ENCODE measurements around the gene G3BP1.
"Not testable (repeated sequence)": the region's sequence is repeated elsewhere in the genome, so short reads cannot be mapped to it uniquely, and the experiment has no call there.

Gene G3BP1

DNA sequence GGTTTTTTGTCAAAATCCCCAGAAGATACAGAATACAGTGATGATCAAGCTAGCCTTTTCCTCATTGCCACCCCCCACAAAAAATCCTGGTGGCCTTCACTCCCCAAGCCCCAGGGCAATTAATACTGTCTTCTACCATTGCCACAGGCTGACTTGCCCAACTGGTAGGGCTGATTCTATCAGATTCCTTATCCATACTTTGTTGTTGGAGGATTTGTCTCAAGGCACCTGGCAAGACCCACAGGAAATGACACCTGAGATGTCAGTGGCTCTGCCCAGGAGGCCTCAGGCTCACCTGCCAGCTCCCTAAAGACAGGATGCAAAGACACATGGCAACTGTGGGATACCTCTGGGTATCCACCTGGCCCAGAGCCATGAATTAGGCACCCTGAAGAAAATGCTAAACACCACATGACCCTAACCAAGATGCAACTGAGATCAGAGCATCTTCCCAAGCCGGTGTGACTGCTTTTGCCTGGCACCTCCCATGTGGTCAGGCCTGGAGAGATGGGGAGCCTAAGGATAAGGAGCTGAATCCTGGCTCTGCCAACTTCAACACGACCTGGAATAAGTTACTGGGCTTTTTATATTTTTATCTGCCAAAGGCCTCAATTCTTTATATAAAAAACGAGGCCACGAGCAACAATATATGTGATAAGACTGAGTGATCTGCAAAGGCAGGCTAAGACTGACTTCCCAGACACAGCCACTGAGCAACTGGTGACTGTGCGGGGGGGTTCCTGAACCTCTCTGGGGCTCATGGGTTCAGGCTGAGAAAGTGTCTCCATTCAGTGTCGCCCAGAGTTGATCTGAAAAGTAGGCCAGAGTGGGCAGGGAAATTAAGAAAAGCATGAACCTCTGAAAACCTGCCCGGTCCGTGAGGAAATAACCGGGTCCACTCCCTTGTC lies 14.3 kb upstream of the G3BP1 start:
- DNase-seq: no peak

DNA sequence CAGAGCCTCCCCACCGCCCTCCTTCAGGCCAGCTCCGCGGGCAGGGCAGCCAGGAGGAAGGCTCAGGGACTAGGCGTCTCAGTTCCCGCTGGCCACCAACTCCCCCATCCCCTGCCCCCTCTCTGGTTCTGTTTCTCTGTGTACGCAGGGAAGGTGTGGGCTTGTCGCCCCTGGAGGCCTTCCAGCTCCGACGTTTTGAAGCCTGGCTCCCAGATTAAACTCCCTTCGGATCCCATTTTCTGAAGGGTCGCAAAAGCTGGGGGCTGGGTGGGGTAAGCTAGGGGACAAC lies 13.7 kb upstream of the G3BP1 start:
- no peak for DNase-seq

DNA sequence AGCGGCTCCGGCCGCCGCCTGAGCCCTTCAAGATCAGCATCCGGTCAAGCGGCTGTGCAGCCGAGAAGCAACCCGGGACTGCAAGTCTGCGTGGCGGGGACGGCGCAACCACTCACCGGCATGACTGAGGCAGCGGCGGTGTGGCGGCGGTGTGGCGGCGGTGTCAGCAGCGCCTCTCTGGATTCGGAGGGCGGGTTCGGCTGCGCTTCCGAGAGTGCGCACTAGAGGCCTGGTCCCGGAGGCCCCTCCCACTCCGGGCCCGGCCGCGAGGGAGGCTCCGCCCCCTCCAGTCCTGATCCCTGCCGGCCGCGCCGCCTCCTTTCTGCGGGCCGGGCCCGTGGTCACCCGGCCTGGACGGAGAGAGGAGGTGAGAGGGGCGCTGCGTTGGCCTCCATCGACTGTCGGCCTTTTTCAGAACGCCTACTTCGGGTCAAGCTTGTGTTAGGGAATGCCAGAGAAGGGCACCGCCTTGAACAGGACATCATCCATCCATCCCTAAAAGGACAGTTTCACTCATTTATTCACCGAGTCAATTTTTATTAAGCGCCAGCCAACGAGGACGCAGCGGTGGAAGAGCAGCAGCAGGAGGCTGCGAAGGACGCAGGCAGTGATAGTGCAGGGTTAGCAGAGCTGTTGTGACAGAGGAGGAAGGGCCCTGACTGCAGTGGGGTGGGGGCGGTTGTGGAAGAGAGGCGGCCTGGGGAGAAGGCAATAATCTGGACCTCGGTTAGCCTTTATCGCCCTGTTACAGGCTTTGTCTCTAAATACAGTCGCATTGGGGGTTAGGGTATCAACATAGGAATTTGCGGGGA lies 13.1 kb upstream of the G3BP1 start, which contains the start of gene ATOX1:
Gene ATOX1, minus strand, starts transcription at position 202 of the 812 bp plus-strand sequence. Its CDS starts 80 bp downstream, at position 122.
- DNase-seq: peak; percentile 79

DNA sequence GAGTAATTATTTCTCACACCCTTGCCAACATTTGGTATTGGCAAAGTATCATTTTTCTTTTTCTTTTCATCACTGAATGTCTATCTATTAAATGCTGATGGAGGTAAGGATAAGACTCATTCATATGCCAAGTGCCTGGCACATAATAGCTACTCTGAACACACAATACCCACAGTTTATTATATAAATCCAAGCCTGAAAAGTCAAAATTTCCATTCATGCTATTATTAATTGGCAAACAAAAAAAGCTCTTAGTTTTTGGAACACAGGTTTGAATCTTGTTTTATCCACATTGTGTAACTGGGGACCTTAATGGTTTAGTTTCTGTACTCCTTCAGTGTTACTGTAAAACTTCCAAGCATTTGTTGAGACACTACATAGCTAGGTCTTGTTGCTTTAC lies 7.0 kb upstream of the G3BP1 start:
- DNase-seq: no peak

DNA sequence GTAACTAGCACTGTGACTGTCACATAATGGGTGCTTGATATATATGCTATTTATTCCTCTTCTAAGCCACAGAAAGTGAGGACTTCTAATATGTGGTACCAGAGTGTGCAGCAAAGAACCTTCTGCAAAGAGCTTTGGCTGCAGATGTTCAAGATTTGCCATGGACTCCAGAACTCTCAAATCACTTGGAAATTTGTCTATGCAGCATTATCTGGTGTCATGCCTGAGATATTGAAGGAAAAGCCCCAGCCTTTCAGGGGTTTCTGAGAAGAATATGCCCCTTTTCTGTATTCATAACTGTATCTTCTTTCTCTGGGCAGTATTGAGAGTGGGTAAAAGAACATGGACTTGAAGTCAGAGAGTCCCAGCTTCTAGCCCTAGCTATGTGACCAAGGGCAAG lies 4.8 kb upstream of the G3BP1 start:
- no peak for DNase-seq

DNA sequence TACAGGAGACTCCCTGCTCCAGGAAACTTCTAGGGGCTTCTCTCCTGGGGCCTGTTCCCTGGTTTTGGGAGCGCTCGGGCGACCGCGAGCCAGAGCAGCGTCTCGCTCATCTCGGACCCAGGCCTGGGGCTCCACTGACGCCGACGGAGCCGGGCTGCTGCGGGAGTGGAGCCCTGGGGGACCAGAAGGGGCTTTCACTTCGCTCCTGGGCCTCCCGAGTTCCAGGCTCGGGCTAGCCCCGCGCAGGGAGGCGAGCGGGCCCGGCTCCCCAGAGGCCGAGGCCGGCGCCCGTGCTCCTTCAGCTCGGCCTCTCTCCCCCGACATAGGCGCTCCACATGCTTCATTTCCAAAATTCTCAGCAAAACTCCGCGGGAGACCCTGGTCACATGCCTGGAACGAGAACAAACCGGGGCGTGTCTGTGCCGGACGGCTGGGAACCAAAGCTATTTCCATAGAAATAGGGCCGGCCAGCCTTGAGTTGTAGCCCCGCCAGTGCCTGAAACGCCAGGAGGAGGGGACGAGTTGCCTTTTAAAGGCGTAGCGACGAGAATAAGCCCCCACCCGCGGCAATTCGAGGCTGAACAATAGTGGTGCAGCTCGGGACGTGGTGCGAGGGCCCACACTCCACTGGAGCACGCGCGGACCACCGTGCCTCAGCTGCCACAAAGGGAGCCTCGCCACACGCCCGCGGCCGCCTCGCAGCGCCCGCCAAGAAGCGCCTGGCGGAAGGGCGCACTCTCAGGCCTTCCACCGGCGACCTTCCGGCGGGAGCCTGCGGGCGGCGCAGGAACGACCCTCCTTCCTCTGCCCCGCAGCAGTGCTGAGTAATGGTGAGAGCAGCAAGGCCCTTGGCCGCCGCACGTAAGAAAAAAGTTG lies 1.1 kb upstream of the G3BP1 start:
- DNase-seq: no peak

DNA sequence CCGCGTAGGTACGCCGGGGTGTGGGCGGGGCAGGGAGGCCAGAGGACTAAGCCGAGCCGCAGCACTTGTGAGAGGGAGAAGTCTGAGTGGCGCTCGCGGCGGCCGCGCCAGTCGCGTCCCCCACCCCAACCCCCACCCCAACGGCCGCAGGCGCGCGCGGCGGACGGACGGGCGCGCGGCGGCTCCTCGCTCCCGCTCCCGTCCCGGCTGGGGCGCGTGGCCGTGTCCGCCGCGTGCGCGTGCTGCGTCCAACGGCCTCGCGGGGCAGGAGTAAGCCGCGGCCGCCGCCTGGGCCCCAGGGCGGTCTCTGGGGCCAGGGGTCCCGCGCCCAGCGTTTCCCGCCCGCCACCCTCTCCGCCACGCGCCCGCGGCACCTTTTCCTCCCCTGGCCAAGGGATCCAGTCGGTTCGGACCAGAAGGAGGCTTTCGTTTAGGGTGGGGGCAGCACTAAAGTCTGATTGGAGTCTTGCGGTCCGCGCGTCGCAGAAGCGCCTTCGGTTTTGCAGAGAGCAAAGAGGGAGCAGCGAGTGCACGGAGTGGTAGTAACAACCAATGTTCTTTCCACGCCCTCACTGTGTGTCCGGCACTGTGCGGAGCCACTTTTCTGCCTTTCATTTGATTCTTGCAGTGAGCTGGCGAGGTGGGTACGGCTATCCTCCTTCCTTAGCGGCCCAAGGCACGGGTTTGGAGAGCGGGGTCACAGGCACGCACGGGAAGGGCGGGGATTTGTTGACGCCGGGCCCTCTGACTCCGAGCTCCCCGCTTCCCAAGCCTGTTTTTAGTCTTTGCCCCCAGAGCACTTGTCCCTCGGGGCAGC lies 483 bp downstream of the G3BP1 start:
- no peak for DNase-seq

DNA sequence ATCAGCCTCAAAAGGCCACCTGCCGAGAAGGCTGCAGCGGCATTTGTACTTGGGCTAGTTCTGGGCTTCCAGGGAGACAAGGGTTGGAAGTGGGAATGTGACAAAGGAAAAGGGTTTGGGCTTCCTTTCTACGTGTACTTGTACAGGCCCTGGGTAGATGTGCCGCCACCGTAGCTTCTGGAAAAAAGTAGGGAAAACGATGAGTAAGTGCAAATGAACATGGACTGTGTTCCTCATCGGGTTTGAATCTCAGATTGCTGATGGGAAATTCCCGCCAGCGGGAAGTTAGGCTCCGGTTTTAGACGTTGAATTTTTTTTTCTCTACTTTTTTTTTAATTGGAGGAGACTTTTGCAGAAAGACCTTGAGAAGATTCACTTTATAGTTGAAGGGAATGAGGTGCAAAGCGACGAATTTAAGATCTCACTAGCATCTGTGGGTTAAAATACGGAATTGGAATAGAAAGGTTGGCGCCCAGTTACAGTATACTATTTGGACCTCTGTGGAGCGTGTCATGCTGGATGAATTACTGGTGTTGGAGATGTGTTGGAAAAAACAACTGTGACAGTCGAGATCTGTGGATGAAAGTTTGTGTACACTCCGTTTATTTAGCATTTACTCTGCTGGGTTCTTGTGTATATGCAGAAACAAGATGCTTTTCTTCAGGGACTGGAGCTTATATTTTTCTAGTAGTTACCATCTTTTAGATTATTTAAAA lies 1.2 kb downstream of the G3BP1 start:
- DNase-seq: no peak

DNA sequence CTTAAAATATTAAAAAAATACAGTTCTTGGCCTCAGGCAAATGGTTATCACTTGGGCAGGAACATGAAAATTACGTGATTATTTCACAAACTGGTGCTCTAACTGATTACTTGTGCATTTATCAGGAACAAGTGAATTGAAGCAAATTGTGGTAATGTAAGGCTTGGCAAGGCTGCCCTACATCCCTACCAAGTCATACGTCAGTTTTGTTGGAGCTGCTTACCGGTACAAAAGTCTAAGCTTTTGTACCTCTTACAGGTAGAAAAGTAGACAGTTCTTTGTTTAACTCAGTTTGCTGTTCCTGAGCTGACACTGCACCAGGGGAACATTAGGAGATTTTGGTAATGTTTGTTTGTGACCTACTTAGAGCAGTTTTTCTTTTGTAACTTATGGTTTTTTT lies 2.2 kb downstream of the G3BP1 start:
- no peak for DNase-seq

DNA sequence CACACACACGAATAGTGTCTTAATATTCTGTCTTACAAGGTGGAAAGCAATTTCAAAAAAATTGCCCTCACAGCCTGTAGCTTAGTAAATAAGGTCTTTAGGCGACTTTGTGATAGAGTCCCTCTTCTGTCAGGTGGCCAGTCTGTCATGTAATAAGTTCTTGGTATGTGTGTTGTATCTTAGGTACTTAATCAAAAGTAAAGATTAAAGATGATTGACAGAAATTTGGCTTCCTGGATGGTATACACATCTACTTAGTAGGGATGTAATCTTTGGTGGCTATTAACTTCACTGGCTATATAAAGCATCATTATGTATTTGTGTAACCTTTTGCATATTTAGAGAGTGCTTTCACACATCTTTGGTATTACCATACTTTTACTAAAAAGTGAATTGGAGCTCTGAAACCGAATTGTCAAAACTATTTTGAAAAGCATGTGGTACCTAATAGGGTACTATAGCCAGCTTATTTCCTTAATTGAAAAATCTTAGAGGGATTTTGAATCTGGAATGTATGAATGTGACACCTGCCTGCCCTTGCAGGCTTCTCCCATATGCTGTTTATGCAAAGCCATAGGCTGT lies 3.4 kb downstream of the G3BP1 start:
- DNase-seq: no peak

DNA sequence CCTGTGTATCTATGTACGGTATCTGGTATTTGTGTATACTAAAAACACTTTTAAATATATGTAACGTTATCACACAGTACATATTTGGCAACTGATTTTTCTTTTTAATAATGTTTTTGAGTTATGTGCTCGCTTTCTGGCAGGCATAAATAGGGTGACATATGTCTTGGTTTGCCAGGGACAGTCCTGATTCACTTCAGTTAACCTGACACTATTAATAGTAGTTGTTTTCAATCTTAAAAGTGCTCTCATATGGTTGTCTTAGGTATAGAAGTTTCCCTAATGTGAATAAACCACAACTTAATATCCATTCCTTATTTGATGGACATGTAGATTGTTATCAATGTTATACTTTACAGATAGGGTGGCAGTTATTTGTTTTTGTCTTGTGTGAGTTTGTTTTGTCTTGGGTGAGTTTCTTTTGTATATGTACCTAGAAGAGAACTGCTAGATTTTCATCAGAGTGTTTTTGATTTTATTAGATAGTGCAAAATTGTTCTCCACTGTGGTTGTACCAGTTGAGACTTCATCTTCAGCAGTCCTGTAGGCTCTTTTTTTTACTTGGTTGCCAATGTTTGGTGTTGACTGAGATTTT lies 7.9 kb downstream of the G3BP1 start:
- DNase-seq: no peak

DNA sequence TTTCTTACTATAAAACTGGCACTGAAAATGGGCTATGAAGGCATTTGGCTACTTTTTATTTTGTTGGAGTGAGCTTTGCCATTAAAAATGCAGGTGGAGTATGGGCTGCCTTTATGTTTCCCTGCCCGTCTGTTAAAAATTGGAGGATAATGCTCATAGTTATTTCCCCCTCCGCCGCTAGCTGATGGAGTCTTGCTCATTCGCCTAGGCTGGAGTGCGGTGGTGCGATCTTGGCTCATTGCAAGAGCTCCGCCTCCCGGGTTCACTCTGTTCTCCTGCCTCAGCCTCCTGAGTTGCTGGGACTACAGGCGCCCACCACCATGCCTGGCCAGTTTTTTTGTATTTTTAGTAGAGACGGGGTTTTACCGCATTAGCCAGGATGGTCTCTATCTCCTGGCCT lies 8.6 kb downstream of the G3BP1 start:
- no peak for DNase-seq

DNA sequence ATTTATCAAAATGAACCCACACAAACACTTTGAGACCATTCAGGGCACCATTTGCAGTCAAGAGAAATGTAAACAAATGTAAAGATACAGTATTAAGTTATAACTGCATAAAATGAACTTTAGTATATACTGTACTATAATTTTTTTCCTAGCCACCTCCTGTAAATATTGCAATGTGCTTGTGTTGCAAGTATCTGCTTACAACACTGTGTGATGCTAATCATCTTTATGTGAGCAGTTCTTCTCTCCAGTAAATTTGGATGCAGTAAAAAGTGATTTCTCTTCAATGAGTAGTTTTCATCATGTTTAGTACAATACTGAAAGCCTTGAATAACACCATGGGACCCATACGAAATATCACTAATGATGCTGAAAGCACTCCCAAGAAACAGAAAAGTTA lies 9.4 kb downstream of the G3BP1 start:
- no peak for DNase-seq

DNA sequence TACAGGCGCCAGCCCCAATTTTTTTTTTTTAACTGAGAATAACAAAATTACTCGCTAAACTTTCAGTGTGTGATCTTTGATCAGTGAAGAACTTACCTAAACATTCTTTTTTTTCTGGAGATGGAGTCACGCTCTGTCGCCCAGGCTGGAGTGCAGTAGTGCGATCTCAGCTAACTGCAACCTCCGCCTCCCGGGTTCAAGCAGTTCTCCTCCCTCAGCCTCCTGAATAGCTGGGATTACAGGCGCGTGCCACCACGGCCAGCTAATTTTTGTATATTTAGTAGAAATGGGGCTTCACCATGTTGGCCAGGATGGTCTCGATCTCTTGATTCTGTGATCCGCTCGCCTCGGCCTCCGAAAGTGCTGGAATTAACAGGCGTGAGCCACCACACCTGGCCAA lies 11.9 kb downstream of the G3BP1 start:
- not testable (repeated sequence) for DNase-seq

DNA sequence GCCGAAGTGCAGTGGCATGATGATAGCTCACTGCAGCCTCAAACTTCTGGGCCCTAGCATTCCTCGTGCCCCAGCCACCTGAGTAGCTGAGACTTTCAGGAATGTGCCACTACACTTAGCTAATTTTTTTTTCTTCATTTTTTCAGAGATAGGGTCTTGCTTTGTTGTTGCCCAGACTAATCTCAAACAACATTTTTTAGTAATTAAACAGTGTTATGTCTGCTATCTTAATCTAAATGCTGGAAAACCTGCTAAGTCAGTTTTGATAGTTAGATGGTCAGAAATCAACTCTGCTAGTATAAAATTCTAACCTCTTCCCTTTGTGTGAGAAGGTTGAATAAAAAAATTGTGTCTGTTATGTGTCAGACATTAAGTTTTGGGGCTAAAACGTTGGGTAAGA lies 12.4 kb downstream of the G3BP1 start:
- DNase-seq: no peak

DNA sequence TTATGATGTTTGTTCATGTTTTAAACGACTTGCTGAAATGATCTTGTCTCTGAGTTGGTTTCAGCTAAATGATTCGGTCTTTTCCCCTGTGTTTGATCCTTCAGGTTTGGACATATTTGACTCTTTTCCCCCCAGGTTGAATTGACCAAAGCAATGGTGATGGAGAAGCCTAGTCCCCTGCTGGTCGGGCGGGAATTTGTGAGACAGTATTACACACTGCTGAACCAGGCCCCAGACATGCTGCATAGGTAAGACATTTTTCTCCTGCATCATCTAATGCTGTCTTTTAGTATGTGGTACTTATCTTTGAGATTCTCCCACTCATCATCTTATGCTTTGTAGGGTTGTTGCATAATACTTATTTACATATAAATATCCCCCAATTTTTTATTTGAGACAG lies 14.7 kb downstream of the G3BP1 start:
- DNase-seq: no peak

DNA sequence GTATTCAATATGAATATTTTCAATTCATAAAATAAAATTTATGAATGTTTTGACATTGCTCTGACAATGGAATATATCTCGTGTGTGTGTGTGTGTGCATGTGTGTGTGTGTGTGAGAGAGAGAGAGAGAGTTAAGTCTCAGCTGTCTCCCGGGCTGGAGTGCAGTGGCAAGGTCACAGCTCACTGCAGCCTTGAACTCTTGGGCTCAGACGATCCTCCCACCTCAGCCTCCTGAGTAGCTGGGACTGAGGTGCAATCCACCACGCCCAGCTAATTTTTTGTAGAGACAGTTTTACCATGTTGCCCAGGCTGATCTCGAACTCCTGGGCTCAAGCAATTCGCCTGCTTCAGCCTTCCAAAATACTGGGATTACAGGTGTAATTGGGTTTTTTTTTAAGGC lies 16.1 kb downstream of the G3BP1 start:
- no peak for DNase-seq

DNA sequence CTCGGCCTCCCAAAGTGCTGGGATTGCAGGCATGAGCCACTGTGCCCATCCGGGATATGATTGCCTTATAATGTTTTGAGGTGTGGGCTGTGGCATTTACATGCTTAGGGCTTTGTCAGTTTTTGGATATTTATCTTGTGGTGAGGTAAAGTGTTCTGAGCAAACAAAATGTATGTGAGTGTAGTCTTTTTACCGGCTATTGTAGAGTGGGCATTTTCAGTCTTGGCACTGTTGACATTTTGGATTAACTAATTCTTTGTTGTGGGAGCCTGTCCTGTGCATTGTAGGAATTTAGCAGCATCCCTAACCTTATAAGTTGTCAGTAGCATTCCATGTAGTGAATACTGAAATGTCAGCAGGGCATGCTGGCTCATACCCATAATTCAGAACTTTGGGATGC lies 21.6 kb downstream of the G3BP1 start:
- no peak for DNase-seq

DNA sequence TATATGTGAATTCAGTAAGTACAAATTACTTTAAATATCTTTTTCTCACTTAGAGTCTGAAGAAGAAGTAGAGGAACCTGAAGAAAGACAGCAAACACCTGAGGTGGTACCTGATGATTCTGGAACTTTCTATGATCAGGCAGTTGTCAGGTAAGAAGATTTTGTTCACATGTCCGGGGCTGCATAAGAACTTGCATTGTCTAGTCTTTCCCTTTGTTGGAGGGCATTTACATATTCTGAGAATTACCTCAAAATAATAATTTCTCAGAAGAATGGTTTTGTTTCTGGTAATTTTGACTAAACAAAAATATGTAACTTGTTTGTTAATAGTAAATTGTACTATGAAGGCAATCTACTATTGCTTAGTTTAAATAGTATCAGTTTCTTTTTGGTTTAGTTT lies 23.7 kb downstream of the G3BP1 start:
- DNase-seq: no peak

DNA sequence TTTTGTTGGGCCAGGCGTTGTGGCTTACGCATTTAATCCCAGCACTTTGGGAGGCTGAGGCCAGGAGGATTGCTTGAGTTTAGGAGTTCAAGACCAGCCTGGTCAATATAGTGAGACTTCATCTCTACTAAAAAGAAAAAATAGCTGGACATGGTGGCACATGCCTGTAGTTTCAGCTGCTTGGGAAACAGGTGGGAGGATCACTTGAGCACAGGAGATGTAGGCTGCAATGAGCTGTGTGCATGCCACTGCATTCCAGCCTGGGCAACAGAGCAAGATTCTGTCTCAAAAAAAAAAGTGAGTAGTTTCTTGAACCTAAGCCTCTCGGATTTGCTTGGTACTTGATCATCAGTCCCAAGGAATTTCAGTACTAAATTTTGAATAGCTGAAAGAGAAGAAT lies 26.9 kb downstream of the G3BP1 start:
- no peak for DNase-seq

DNA sequence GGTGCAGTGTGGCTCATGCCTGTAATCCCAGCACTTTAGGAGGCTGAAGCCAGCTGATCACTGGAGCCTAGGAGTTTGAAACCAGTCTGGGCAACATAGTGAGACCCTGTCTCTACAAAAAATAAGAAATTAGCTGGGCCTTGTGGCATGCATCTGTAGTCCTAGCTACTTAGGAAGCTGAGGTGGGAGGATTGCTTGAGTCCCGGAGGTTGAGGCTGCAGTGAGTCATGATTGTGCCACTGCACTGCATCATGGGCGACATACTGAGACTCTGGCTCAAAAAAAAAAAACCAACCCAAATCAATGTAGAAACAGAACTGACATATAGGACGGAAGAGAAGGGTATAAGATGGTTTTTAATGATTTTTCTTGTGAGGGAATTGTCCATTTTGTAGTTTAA lies 27.7 kb downstream of the G3BP1 start:
- no peak for DNase-seq

Measured in T1000 (cell line).